Transverse colon (tissue), 4 donors: Measurements from ENCODE around the gene PPIL1.

Experiments
- EP300 ChIP-seq: sonication (generic); formaldehyde crosslinking; IDR thresholded peaks from one replicate; pipeline ENCODE4 v1.6.1; 2017; ENCODE audit warnings: antibody characterized with exemption, low read depth
- POLR2A ChIP-seq: fragments of 450-650 bp; IDR thresholded peaks from one replicate; pipeline ENCODE4 v1.6.1; 2016; ENCODE audit warnings: antibody characterized with exemption, mild to moderate bottlenecking, moderate library complexity
- POLR2AphosphoS5 ChIP-seq, 3 donors: sonication (generic); formaldehyde crosslinking; IDR thresholded peaks; one replicate each; pipeline ENCODE4 v1.6.1; 2016; ENCODE audit warnings: antibody characterized with exemption in 3 of 3
- TF ChIP-seq, protein P1 (sequence below), 5 experiments: fragments of 200-600 bp in 3 of 5; fragments of 450-650 bp in 2 of 5; sonication (generic) in 3 of 5; IDR thresholded peaks; 1 replicate in 2 of 5; 2 replicates in 3 of 5; pipeline ENCODE4 v1.5.1; 2016 to 2017; ENCODE audit warnings: antibody characterized with exemption in 5 of 5, inconsistent platforms in 3 of 5, mild to moderate bottlenecking in 2 of 5, moderate library complexity in 1 of 5

DNA sequence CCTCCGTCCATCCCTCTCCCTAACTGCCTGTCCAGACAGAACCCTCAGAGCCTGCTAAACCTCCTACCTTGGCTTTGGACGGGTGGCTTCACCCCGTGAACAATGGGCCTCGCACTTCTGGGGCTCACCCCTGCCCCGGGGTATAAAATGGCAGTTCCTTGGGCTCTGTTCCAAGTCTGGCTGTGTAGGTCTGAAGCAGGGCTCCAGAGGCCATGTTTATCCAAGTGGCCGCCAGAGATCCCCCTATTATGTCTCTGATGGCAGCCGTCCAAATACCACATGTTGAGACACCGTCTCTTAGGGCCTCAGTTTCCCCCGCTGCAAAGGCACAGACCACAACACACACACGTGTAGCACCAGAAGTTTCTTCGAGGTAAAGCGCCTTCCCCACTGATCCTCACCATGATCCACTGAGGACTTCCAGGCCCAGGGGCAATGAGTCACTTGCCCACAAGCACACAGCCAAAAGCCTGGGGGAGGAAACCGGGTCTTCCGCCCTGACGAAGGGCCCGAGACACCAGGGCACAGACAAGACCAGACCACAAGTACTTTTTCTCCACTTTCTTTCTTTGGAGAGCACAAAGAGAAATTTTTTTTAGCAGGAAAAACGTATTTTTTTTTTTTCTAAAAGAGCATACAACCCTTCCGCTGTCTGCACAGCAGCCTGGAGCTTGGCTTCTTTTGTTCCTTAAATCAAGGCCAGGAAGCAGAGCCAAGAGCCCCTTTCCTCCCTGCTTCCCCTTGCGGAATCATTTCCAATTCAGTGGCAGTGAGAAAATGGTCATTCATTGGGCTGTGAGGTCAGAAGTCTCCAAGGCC is 47.1 kb downstream of the PPIL1 start:
- TF ChIP-seq, protein P1, sequence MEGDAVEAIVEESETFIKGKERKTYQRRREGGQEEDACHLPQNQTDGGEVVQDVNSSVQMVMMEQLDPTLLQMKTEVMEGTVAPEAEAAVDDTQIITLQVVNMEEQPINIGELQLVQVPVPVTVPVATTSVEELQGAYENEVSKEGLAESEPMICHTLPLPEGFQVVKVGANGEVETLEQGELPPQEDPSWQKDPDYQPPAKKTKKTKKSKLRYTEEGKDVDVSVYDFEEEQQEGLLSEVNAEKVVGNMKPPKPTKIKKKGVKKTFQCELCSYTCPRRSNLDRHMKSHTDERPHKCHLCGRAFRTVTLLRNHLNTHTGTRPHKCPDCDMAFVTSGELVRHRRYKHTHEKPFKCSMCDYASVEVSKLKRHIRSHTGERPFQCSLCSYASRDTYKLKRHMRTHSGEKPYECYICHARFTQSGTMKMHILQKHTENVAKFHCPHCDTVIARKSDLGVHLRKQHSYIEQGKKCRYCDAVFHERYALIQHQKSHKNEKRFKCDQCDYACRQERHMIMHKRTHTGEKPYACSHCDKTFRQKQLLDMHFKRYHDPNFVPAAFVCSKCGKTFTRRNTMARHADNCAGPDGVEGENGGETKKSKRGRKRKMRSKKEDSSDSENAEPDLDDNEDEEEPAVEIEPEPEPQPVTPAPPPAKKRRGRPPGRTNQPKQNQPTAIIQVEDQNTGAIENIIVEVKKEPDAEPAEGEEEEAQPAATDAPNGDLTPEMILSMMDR (IDR thresholded peaks at IDR 0.05), result no peak
- TF ChIP-seq POLR2A, result no peak
- TF ChIP-seq POLR2AphosphoS5 (IDR thresholded peaks at IDR 0.05), result no peak
- no peak for TF ChIP-seq EP300
